KMS-11 (cell line): ENCODE measurements around the gene STX18.

Experiments used
- H2AFZ ChIP-seq: fragments of 200-600 bp; sonication (generic); 2 replicates; pipeline ENCODE4 v1.6.1; 2016; ENCODE audit warnings: antibody characterized with exemption, mixed run types, low read depth
- H3K27ac ChIP-seq: fragments of 200-600 bp; sonication (generic); 2 replicates; pipeline ENCODE4 v1.6.1; 2016; ENCODE audit warnings: mild to moderate bottlenecking, mixed run types
- H3K27me3 ChIP-seq: fragments of 200-600 bp; sonication (generic); 2 replicates; pipeline ENCODE4 v1.6.1; 2017; ENCODE audit warnings: mild to moderate bottlenecking, low read depth, mixed run types, moderate library complexity; ENCODE audit not compliant: insufficient read depth
- H3K36me3 ChIP-seq: fragments of 200-600 bp; sonication (generic); 2 replicates; pipeline ENCODE4 v1.6.1; 2017; ENCODE audit warnings: mild to moderate bottlenecking, mixed run types; ENCODE audit not compliant: insufficient read depth
- H3K4me1 ChIP-seq: fragments of 200-600 bp; sonication (generic); 2 replicates; pipeline ENCODE4 v1.6.1; 2016; ENCODE audit warnings: mild to moderate bottlenecking, low read depth, mixed run types; ENCODE audit not compliant: poor library complexity, severe bottlenecking
- H3K4me2 ChIP-seq: fragments of 200-600 bp; sonication (generic); 2 replicates; pipeline ENCODE4 v1.7.0; 2016; ENCODE audit warnings: mild to moderate bottlenecking, mixed run types
- H3K4me3 ChIP-seq: fragments of 200-600 bp; sonication (generic); IDR thresholded peaks from 2 replicates; pipeline ENCODE4 v1.6.1; 2017; ENCODE audit warnings: low read depth, low read length, mixed read lengths; ENCODE audit not compliant: insufficient read depth
- H3K79me2 ChIP-seq: fragments of 200-600 bp; sonication (generic); 2 replicates; pipeline ENCODE4 v1.6.1; 2016; ENCODE audit warnings: low read depth, mixed run types; ENCODE audit not compliant: insufficient read depth
- H3K9ac ChIP-seq: fragments of 200-600 bp; sonication (generic); 2 replicates; pipeline ENCODE4 v1.6.1; 2016; ENCODE audit warnings: mild to moderate bottlenecking, mixed run types
- H4K20me1 ChIP-seq: fragments of 200-600 bp; sonication (generic); 2 replicates; pipeline ENCODE4 v1.6.1; 2016; ENCODE audit warnings: mild to moderate bottlenecking, mixed run types; ENCODE audit not compliant: insufficient read depth
- CTCF ChIP-seq: fragments of 200-600 bp; sonication (generic); conservative IDR thresholded peaks from 2 replicates; pipeline ENCODE4 v1.6.1; 2017; ENCODE audit warnings: low read depth, mild to moderate bottlenecking, antibody characterized with exemption, low read length, moderate library complexity, mixed read lengths

Gene STX18

GRCh38 chr4:4413806-4414205 is 128.0 kb downstream of the STX18 start:
- TF ChIP-seq CTCF, result no peak
- H2AFZ ChIP-seq, result no peak overlapping the region
- H3K27me3 ChIP-seq, result no peaks in the 10 kb centered on the region
- H4K20me1 ChIP-seq, result no peaks in the 10 kb centered on the region
- no peak overlapping the region for H3K27ac ChIP-seq
- H3K79me2 ChIP-seq, result no peaks in the 10 kb centered on the region
- no peaks in the 10 kb centered on the region for H3K36me3 ChIP-seq
- H3K4me1 ChIP-seq, result no peaks in the 10 kb centered on the region
- H3K9ac ChIP-seq, result no peak overlapping the region
- H3K4me2 ChIP-seq, result no peak overlapping the region
- no peak overlapping the region for H3K4me3 ChIP-seq

DNA sequence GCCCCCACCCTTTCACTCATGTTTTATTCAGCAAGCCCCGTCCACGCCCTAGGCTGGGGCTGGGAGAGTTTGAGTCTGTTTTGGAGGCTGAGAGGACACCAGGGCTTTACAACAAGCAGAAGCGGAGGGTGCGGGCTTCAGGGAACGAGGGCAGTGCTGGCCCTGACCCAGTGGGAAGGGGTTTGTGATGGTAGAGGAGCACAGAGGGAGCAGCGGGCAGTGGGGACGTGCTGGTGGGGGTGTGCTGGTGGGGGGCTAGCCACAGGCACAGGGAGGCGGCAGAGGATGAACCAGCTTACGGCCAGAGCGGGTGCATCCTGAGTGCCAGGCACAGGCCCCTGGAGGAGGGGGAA is 128.5 kb downstream of the STX18 start:
- Histone ChIP-seq H3K4me3 (no peak overlapping the region), H2AFZ (no peak overlapping the region), H3K27ac (no peak overlapping the region), H3K36me3 (no peaks in the 10 kb centered on the region), H3K4me1 (no peaks in the 10 kb centered on the region), H4K20me1 (no peaks in the 10 kb centered on the region), H3K27me3 (no peaks in the 10 kb centered on the region), H3K4me2 (no peak overlapping the region), H3K9ac (no peak overlapping the region), H3K79me2 (no peaks in the 10 kb centered on the region)
- TF ChIP-seq CTCF, result no peak

DNA sequence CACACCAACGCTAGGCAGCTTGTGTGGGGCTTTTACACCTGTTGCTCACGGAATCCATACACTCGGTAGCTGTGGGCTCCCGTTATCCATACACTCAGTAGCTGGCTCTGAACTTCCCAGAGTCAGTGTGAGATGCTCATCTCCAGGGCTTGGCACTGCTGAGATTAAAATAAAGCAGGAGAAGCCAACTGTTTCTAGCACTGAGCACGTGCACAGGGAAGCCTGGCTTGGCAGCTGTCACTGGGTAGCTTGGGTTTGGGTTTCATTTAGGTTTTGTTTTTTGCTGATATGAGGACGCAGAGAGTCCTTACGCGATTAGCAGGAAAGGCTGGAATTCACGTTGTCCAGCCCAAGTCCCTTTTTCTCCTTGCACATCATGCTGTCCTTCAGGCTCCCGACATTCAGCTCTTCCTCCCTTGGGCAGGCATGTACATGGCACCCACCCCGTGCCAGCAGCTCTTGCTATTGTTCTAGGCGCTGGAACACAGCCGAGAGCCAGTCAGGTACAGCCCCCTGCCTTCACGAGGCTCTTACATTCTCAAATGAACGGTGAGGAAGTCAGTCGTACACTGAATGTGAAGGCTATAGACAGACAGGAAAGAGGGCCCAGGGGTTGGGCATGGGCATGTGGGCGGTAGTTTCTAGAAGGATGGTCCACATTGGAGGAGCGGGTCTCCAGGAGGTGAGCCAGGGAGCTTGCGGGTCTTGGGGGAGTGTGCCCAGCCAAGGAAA is 129.0 kb downstream of the STX18 start:
- H2AFZ ChIP-seq, result no peak overlapping the region
- no peak overlapping the region for H3K9ac ChIP-seq
- no peaks in the 10 kb centered on the region for H3K36me3 ChIP-seq
- no peaks in the 10 kb centered on the region for H4K20me1 ChIP-seq
- H3K27me3 ChIP-seq, result no peaks in the 10 kb centered on the region
- no peaks in the 10 kb centered on the region for H3K79me2 ChIP-seq
- no peak for TF ChIP-seq CTCF
- no peak overlapping the region for H3K27ac ChIP-seq
- no peak overlapping the region for H3K4me2 ChIP-seq
- no peaks in the 10 kb centered on the region for H3K4me1 ChIP-seq
- no peak overlapping the region for H3K4me3 ChIP-seq

- Histone ChIP-seq H3K79me2 (no peaks in the 10 kb centered on the region), H2AFZ (no peak overlapping the region), H3K4me2 (no peak overlapping the region), H3K36me3 (no peaks in the 10 kb centered on the region), H4K20me1 (no peaks in the 10 kb centered on the region), H3K27ac (no peak overlapping the region), H3K27me3 (no peaks in the 10 kb centered on the region), H3K9ac (no peak overlapping the region), H3K4me1 (no peaks in the 10 kb centered on the region), H3K4me3 (no peak overlapping the region)
- TF ChIP-seq CTCF, result no peak
Observed at GRCh38 chr4:4411906-4412305, 129.9 kb downstream of the STX18 start.
